ENCODE results near the gene C1QTNF9.

GRCh38 chr13:24340608-24340955 lies 31.2 kb downstream of the C1QTNF9 start:
- TF ChIP-seq RAD21 (IDR thresholded peaks at IDR 0.05 in 1 of 2, conservative IDR thresholded peaks at IDR 0.05 in 1 of 2; ENCODE audit: low read depth in 2 of 2, low read length in 2 of 2), result no peak
- no peak for TF ChIP-seq EZH2 (IDR thresholded peaks at IDR 0.05; ENCODE audit: low read depth, low read length, severe bottlenecking)
- TF ChIP-seq CEBPB (IDR thresholded peaks at IDR 0.05; ENCODE audit: low read depth, low read length), result no peak
- TF ChIP-seq CTCF (IDR thresholded peaks at IDR 0.05; ENCODE audit: control extremely low read depth in 1 of 3, insufficient read depth in 1 of 3, low read depth in 1 of 3, low read length in 3 of 3), result no peak
- no peak for TF ChIP-seq ZNF274 (IDR thresholded peaks at IDR 0.05; ENCODE audit: borderline replicate concordance, extremely low read depth, low read length)
- TF ChIP-seq POLR2A (IDR thresholded peaks at IDR 0.05; ENCODE audit: control extremely low read depth in 1 of 2, low read depth in 2 of 2, low read length in 2 of 2), result no peak
- TF ChIP-seq JUN (IDR thresholded peaks at IDR 0.05; ENCODE audit: low read depth, low read length), result no peak
